ENCODE data around the gene INPP5J.

Gene INPP5J

DNA sequence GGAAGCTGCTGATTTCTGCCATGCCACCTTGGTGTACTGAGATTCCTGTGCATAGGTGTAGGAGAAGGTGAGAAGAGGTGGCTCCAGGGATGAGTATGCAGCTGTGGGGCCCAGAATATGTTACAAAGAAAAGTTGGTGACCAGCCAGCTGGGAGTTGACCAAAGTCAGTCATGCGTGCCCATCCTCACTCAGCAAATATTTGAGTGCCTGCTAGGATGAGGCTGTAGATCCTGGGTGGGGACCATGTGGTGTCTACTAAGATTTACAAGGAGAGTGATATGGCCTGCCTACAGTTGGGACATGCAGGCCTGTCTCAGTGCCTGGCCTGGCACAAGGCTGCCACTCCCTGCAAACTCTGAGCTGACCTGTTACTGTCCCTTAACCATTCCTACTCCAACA, 56.6 kb downstream of the INPP5J start:
- H3K4me1 Mint-ChIP-seq: peaks cover 9 to 15% of the 10 kb centered on the region in 2 donors
- no peak for ATAC-seq (replicated peaks)
- no peak overlapping the region for H3K27ac Mint-ChIP-seq

GRCh38 chr22:31184015-31184414, 61.2 kb downstream of the INPP5J start:
- no peak overlapping the region for H3K27ac Mint-ChIP-seq
- DNase-seq: no peak
- H3K4me1 Mint-ChIP-seq: peaks cover 4% of the 10 kb centered on the region in 2 donors
- H3K36me3 Mint-ChIP-seq: peaks cover 22 to 50% of the 10 kb centered on the region in 2 donors
- no peaks in the 10 kb centered on the region for H3K27me3 Mint-ChIP-seq
- H3K4me3 Mint-ChIP-seq: no peak overlapping the region
- peaks cover 0 to 2% of the 10 kb centered on the region in 2 donors for H3K9me3 Mint-ChIP-seq
- no peak for ATAC-seq (replicated peaks)

More for the DNA sequence above, 56.6 kb downstream of the INPP5J start:
- peaks cover 23 to 30% of the 10 kb centered on the region in 2 donors for H3K36me3 Mint-ChIP-seq
- H3K9me3 Mint-ChIP-seq: peaks cover 0 to 2% of the 10 kb centered on the region in 2 donors
- no peak for DNase-seq
- no peaks in the 10 kb centered on the region for H3K27me3 Mint-ChIP-seq
- H3K4me3 Mint-ChIP-seq: no peak overlapping the region

All from stimulated activated naive B cell treated with anti-CD40 and anti-IgM and Interleukin-4, amounts not matched to agents 10 μg/mL and 1 μg/mL and 100 μg/mL, for 72 hours (primary cell).